GM23338 (cell line): ENCODE results near the gene LTV1. TPM values are rescaled to one million over a fixed set of nuclear protein-coding genes. Genes with fewer than 3 reads are reported as not detected.

Source experiments
- ATAC-seq: fragments of 200-7000 bp; cut with Tn5 transposase; 3 replicates; pipeline ENCODE4 v1.9.1; 2020
- DNase-seq: peaks from one replicate; pipeline ENCODE4 v3.0.0-alpha.2; 2015; ENCODE audit warnings: low spot score
- H2AFZ ChIP-seq: fragments of 200-600 bp; sonication (generic); 2 replicates; pipeline ENCODE4 v1.8.0; 2016; ENCODE audit warnings: antibody characterized with exemption, mild to moderate bottlenecking, moderate library complexity
- H3F3A ChIP-seq: fragments of 200-600 bp; sonication (generic); replicated peaks from 2 replicates; pipeline ENCODE4 v1.8.0; 2017; ENCODE audit warnings: antibody characterized with exemption, mixed run types, low read depth
- H3K27ac ChIP-seq: fragments of 200-600 bp; sonication (generic); 2 replicates; pipeline ENCODE4 v1.6.1; 2016; ENCODE audit warnings: low read depth
- H3K27me3 ChIP-seq: fragments of 200-600 bp; sonication (generic); 2 replicates; pipeline ENCODE4 v1.8.0; 2016; ENCODE audit warnings: mild to moderate bottlenecking, mixed run types, moderate library complexity; ENCODE audit not compliant: insufficient read depth
- H3K36me3 ChIP-seq: fragments of 200-600 bp; sonication (generic); 2 replicates; pipeline ENCODE4 v1.8.0; 2016; ENCODE audit warnings: mild to moderate bottlenecking; ENCODE audit not compliant: insufficient read depth
- H3K4me1 ChIP-seq: fragments of 200-600 bp; sonication (generic); 2 replicates; pipeline ENCODE4 v1.8.0; 2016; ENCODE audit warnings: mild to moderate bottlenecking, moderate library complexity; ENCODE audit not compliant: insufficient read depth
- H3K4me2 ChIP-seq: fragments of 200-600 bp; sonication (generic); 2 replicates; pipeline ENCODE4 v1.7.1; 2017; ENCODE audit warnings: mixed run types
- H3K4me3 ChIP-seq: fragments of 200-600 bp; sonication (generic); 2 replicates; pipeline ENCODE4 v1.6.1; 2016; ENCODE audit warnings: mixed run types
- H3K79me2 ChIP-seq: fragments of 200-600 bp; sonication (generic); replicated peaks from 2 replicates; pipeline ENCODE4 v1.8.0; 2017; ENCODE audit warnings: mild to moderate bottlenecking; ENCODE audit not compliant: insufficient read depth
- H3K9me2 ChIP-seq: fragments of 200-600 bp; sonication (generic); 2 replicates; pipeline ENCODE4 v1.8.0; 2017; ENCODE audit not compliant: insufficient read depth
- H4K20me1 ChIP-seq: fragments of 200-600 bp; sonication (generic); replicated peaks from 2 replicates; pipeline ENCODE4 v1.8.0; 2017; ENCODE audit warnings: mild to moderate bottlenecking; ENCODE audit not compliant: insufficient read depth
- H3K27ac Mint-ChIP-seq: 2 replicates; pipeline ENCODE4 v1.8.0; 2020; ENCODE audit warnings: inconsistent platforms, mild to moderate bottlenecking, moderate library complexity, mixed read lengths
- H3K27me3 Mint-ChIP-seq: 3 replicates; pipeline ENCODE4 v1.8.0; 2022; ENCODE audit warnings: low read depth, mild to moderate bottlenecking, moderate library complexity, mixed read lengths, inconsistent platforms; ENCODE audit not compliant: insufficient read depth, poor library complexity
- H3K36me3 Mint-ChIP-seq: 3 replicates; pipeline ENCODE4 v1.8.0; 2021; ENCODE audit warnings: low read depth, mild to moderate bottlenecking, inconsistent platforms, moderate library complexity, mixed read lengths
- H3K4me1 Mint-ChIP-seq: 3 replicates; pipeline ENCODE4 v1.8.0; 2020; ENCODE audit warnings: mild to moderate bottlenecking, inconsistent platforms, mixed read lengths
- H3K4me3 Mint-ChIP-seq: 3 replicates; pipeline ENCODE4 v1.8.0; 2021; ENCODE audit warnings: moderate library complexity, mild to moderate bottlenecking, inconsistent platforms, mixed read lengths
- H3K9me3 Mint-ChIP-seq: 3 replicates; pipeline ENCODE4 v1.8.0; 2020; ENCODE audit warnings: moderate library complexity, mild to moderate bottlenecking, inconsistent platforms, mixed read lengths
- CREB1 ChIP-seq: fragments of 250-450 bp; sonication (Bioruptor Pico); IDR thresholded peaks from 2 replicates; pipeline ENCODE4 v1.5.0; 2020; ENCODE audit warnings: low read depth, mild to moderate bottlenecking, moderate library complexity
- ETS1 ChIP-seq: IDR thresholded peaks from 2 replicates; pipeline ENCODE4 v1.6.1; 2016; ENCODE audit warnings: antibody characterized with exemption
- EZH2 ChIP-seq: fragments of 200-600 bp; sonication (generic); IDR thresholded peaks from one replicate; pipeline ENCODE4 v1.8.0; 2017; ENCODE audit warnings: antibody characterized with exemption, mild to moderate bottlenecking, low read depth; ENCODE audit not compliant: unreplicated experiment
- EZH2phosphoT487 ChIP-seq: fragments of 200-600 bp; sonication (generic); IDR thresholded peaks from one replicate; pipeline ENCODE4 v1.8.1; 2018; ENCODE audit warnings: antibody characterized with exemption; ENCODE audit not compliant: unreplicated experiment
- JUNB ChIP-seq: IDR thresholded peaks from one replicate; pipeline ENCODE4 v1.6.1; 2016; ENCODE audit warnings: antibody characterized with exemption; ENCODE audit not compliant: unreplicated experiment
- NANOG ChIP-seq: IDR thresholded peaks from 2 replicates; pipeline ENCODE4 v1.6.1; 2016; ENCODE audit warnings: antibody characterized with exemption, borderline replicate concordance
- POLR2AphosphoS5 ChIP-seq: IDR thresholded peaks from 2 replicates; pipeline ENCODE4 v1.6.1; 2016; ENCODE audit warnings: antibody characterized with exemption, low read depth
- REST ChIP-seq: IDR thresholded peaks from one replicate; pipeline ENCODE4 v1.6.1; 2018; ENCODE audit warnings: antibody characterized with exemption; ENCODE audit not compliant: unreplicated experiment
- STAT1 ChIP-seq: IDR thresholded peaks from one replicate; pipeline ENCODE4 v1.6.1; 2016; ENCODE audit warnings: antibody characterized with exemption; ENCODE audit not compliant: unreplicated experiment
- ZNF114 ChIP-seq: fragments of 250-450 bp; sonication (Bioruptor Pico); IDR thresholded peaks from 2 replicates; pipeline ENCODE4 v1.5.0; 2020; ENCODE audit warnings: mild to moderate bottlenecking, moderate library complexity
- ZNF331 ChIP-seq: fragments of 250-450 bp; sonication (Bioruptor Pico); IDR thresholded peaks from 2 replicates; pipeline ENCODE4 v1.5.0; 2020; ENCODE audit warnings: low read depth, mild to moderate bottlenecking, moderate library complexity
- polyA plus RNA-seq: library from polyadenylated mRNA; unstranded; fragments of >200 nt; fragmentation: Nextera tagmentation; extraction: Ambion mirVana; gene quantifications from 2 replicates; pipeline ENCODE4 v1.2.1, GENCODE V29; 2016
- total RNA-seq: library from RNA; depleted of rRNA; stranded (reverse); fragments of >200 nt; shearing (Covaris generic); gene quantifications from 2 replicates; pipeline ENCODE4 v1.2.3, GENCODE V29; 2014
- TF ChIP-seq, protein P1 (sequence below), 2 experiments: fragments of 200-600 bp in 1 of 2; sonication (generic) in 1 of 2; conservative IDR thresholded peaks; 2 replicates each; pipeline versions ENCODE4 v1.5.1 to v1.6.1; 2016 to 2017; ENCODE audit warnings: antibody characterized with exemption in 2 of 2, low read depth in 2 of 2, mild to moderate bottlenecking in 2 of 2, moderate library complexity in 1 of 2
- TF ChIP-seq, protein P2 (sequence below): fragments of 250-450 bp; sonication (Bioruptor Pico); IDR thresholded peaks from 2 replicates; pipeline ENCODE4 v1.5.0; 2020; ENCODE audit warnings: mild to moderate bottlenecking, moderate library complexity

LTV1 gene
- total and polyA plus RNA-seq, 2 experiments from 2014 or later: 36.5 to 72.4 TPM

GRCh38 chr6:143840595-143841265 is 2.4 kb upstream of the LTV1 start:
- Histone ChIP-seq H3K4me1 (peaks cover 12% of the 10 kb centered on the region), H3K9me2 (no peaks in the 10 kb centered on the region), H3K4me3 (no peak overlapping the region), H3K27me3 (no peaks in the 10 kb centered on the region), H3K4me2 (no peak overlapping the region), H3K36me3 (peaks cover 16% of the 10 kb centered on the region), H3K79me2 (peaks cover 25% of the 10 kb centered on the region), H2AFZ (no peak overlapping the region), H4K20me1 (0 out of 2 replicates have a peak, but pooled peaks cover 5% of the 10 kb centered on the region), H3K27ac (no peak overlapping the region), H3F3A (no peaks in the 10 kb centered on the region)
- H3K27ac Mint-ChIP-seq: no peak overlapping the region
- DNase-seq (no peak), ATAC-seq (no peak)
- peaks cover 22% of the 10 kb centered on the region for H3K36me3 Mint-ChIP-seq
- H3K4me3 Mint-ChIP-seq: no peak overlapping the region
- no peaks in the 10 kb centered on the region for H3K9me3 Mint-ChIP-seq
- peaks cover 5% of the 10 kb centered on the region for H3K27me3 Mint-ChIP-seq
- no peak for TF ChIP-seq REST
- no peak for TF ChIP-seq ZNF114 (CRISPR knock-in tag)
- TF ChIP-seq, protein P1, sequence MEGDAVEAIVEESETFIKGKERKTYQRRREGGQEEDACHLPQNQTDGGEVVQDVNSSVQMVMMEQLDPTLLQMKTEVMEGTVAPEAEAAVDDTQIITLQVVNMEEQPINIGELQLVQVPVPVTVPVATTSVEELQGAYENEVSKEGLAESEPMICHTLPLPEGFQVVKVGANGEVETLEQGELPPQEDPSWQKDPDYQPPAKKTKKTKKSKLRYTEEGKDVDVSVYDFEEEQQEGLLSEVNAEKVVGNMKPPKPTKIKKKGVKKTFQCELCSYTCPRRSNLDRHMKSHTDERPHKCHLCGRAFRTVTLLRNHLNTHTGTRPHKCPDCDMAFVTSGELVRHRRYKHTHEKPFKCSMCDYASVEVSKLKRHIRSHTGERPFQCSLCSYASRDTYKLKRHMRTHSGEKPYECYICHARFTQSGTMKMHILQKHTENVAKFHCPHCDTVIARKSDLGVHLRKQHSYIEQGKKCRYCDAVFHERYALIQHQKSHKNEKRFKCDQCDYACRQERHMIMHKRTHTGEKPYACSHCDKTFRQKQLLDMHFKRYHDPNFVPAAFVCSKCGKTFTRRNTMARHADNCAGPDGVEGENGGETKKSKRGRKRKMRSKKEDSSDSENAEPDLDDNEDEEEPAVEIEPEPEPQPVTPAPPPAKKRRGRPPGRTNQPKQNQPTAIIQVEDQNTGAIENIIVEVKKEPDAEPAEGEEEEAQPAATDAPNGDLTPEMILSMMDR (conservative IDR thresholded peaks at IDR 0.05; ENCODE audit: low read depth in 2 of 2): no peak
- no peak for TF ChIP-seq CREB1
- TF ChIP-seq, protein P2, sequence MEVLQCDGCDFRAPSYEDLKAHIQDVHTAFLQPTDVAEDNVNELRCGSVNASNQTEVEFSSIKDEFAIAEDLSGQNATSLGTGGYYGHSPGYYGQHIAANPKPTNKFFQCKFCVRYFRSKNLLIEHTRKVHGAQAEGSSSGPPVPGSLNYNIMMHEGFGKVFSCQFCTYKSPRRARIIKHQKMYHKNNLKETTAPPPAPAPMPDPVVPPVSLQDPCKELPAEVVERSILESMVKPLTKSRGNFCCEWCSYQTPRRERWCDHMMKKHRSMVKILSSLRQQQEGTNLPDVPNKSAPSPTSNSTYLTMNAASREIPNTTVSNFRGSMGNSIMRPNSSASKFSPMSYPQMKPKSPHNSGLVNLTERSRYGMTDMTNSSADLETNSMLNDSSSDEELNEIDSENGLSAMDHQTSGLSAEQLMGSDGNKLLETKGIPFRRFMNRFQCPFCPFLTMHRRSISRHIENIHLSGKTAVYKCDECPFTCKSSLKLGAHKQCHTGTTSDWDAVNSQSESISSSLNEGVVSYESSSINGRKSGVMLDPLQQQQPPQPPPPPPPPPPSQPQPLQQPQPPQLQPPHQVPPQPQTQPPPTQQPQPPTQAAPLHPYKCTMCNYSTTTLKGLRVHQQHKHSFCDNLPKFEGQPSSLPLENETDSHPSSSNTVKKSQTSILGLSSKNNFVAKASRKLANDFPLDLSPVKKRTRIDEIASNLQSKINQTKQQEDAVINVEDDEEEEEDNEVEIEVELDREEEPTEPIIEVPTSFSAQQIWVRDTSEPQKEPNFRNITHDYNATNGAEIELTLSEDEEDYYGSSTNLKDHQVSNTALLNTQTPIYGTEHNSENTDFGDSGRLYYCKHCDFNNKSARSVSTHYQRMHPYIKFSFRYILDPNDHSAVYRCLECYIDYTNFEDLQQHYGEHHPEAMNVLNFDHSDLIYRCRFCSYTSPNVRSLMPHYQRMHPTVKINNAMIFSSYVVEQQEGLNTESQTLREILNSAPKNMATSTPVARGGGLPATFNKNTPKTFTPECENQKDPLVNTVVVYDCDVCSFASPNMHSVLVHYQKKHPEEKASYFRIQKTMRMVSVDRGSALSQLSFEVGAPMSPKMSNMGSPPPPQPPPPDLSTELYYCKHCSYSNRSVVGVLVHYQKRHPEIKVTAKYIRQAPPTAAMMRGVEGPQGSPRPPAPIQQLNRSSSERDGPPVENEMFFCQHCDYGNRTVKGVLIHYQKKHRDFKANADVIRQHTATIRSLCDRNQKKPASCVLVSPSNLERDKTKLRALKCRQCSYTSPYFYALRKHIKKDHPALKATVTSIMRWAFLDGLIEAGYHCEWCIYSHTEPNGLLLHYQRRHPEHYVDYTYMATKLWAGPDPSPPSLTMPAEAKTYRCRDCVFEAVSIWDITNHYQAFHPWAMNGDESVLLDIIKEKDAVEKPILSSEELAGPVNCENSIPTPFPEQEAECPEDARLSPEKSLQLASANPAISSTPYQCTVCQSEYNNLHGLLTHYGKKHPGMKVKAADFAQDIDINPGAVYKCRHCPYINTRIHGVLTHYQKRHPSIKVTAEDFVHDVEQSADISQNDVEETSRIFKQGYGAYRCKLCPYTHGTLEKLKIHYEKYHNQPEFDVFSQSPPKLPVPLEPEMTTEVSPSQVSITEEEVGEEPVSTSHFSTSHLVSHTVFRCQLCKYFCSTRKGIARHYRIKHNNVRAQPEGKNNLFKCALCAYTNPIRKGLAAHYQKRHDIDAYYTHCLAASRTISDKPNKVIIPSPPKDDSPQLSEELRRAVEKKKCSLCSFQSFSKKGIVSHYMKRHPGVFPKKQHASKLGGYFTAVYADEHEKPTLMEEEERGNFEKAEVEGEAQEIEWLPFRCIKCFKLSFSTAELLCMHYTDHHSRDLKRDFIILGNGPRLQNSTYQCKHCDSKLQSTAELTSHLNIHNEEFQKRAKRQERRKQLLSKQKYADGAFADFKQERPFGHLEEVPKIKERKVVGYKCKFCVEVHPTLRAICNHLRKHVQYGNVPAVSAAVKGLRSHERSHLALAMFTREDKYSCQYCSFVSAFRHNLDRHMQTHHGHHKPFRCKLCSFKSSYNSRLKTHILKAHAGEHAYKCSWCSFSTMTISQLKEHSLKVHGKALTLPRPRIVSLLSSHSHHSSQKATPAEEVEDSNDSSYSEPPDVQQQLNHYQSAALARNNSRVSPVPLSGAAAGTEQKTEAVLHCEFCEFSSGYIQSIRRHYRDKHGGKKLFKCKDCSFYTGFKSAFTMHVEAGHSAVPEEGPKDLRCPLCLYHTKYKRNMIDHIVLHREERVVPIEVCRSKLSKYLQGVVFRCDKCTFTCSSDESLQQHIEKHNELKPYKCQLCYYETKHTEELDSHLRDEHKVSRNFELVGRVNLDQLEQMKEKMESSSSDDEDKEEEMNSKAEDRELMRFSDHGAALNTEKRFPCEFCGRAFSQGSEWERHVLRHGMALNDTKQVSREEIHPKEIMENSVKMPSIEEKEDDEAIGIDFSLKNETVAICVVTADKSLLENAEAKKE (CRISPR knock-in tag): no peak
- TF ChIP-seq ETS1: no peak
- no peak for TF ChIP-seq STAT1
- no peak for TF ChIP-seq ZNF331 (CRISPR knock-in tag)
- no peak for TF ChIP-seq JUNB
- no peak for TF ChIP-seq NANOG
- no peak for TF ChIP-seq POLR2AphosphoS5
- no peak for TF ChIP-seq EZH2phosphoT487
- no peak for TF ChIP-seq EZH2
- H3K4me1 Mint-ChIP-seq: peaks cover 11% of the 10 kb centered on the region
